Measurements from ENCODE around the gene FLNA. TPM values are rescaled to one million over a fixed set of nuclear protein-coding genes. Genes with fewer than 3 reads are reported as not detected.
A peak's percentile ranks its signal among the peaks of the same experiment; 100 is the strongest.

FLNA gene
- polyA plus RNA-seq, 1 donor from 2014 or later = 84.9 TPM

GRCh38 chrX:154375156-154375504 lies 696 bp upstream of the FLNA start:
- H3F3A ChIP-seq (ENCODE audit: insufficient read depth, low read length, poor library complexity, severe bottlenecking) = no peaks in the 10 kb centered on the region
- TF ChIP-seq MXI1 (conservative IDR thresholded peaks at IDR 0.05; ENCODE audit: poor library complexity, severe bottlenecking) (no peak), EZH2 (IDR thresholded peaks at IDR 0.05; ENCODE audit: borderline replicate concordance, insufficient read depth, low read length, poor library complexity, severe bottlenecking) (no peak), EP300 (conservative IDR thresholded peaks at IDR 0.05; ENCODE audit: poor library complexity, severe bottlenecking) (no peak), SMC3 (conservative IDR thresholded peaks at IDR 0.05; ENCODE audit: poor library complexity) (no peak), REST (IDR thresholded peaks at IDR 0.05; ENCODE audit: borderline replicate concordance) (no peak), TAF1 (IDR thresholded peaks at IDR 0.05; ENCODE audit: low read depth) (no peak)
- no peak overlapping the region for H3K27ac ChIP-seq (ENCODE audit: low read length)
- no peaks in the 10 kb centered on the region for H3K9me3 ChIP-seq (ENCODE audit: low read length)
- no peaks in the 10 kb centered on the region for H3K9me2 ChIP-seq (ENCODE audit: insufficient read depth, low read length)
- H4K20me1 ChIP-seq (ENCODE audit: insufficient read depth) = no peaks in the 10 kb centered on the region
- H3K79me2 ChIP-seq (replicated peaks; ENCODE audit: insufficient read depth, low read length) = peaks cover 8% of the 10 kb centered on the region
- H3K9ac ChIP-seq (ENCODE audit: low read length) = no peak overlapping the region
- no peak overlapping the region for H3K4me2 ChIP-seq (ENCODE audit: low read length)
- H3K27me3 ChIP-seq (ENCODE audit: insufficient read depth, low read depth, low read length) = no peaks in the 10 kb centered on the region
- H3K36me3 ChIP-seq (ENCODE audit: insufficient read depth, low read length) = no peaks in the 10 kb centered on the region
- no peak overlapping the region for H3K4me3 ChIP-seq (ENCODE audit: low read length)
- no peak overlapping the region for H2AFZ ChIP-seq (ENCODE audit: low read depth, low read length)

- no peaks in the 10 kb centered on the region for H3K9me2 ChIP-seq (ENCODE audit: insufficient read depth, low read length)
- H3K4me3 ChIP-seq (ENCODE audit: low read length) = peak overlapping the region; percentile 35
- peaks cover 17% of the 10 kb centered on the region for H3K79me2 ChIP-seq (replicated peaks; ENCODE audit: insufficient read depth, low read length)
- no peak overlapping the region for H3K4me2 ChIP-seq (ENCODE audit: low read length)
- peak overlapping the region; percentile 26 for H3K9ac ChIP-seq (ENCODE audit: low read length)
- H4K20me1 ChIP-seq (ENCODE audit: insufficient read depth) = no peaks in the 10 kb centered on the region
- no peak overlapping the region for H3K27ac ChIP-seq (ENCODE audit: low read length)
- H2AFZ ChIP-seq (ENCODE audit: low read depth, low read length) = no peak overlapping the region
- TF ChIP-seq MXI1 (conservative IDR thresholded peaks at IDR 0.05; ENCODE audit: poor library complexity, severe bottlenecking) (no peak), CTCF (IDR thresholded peaks at IDR 0.05; ENCODE audit: poor library complexity, severe bottlenecking) (peak; percentile 85), TAF1 (IDR thresholded peaks at IDR 0.05; ENCODE audit: low read depth) (no peak), RAD21 (conservative IDR thresholded peaks at IDR 0.05) (peak; percentile 63), SMC3 (conservative IDR thresholded peaks at IDR 0.05; ENCODE audit: poor library complexity) (peak; percentile 81), EZH2 (IDR thresholded peaks at IDR 0.05; ENCODE audit: borderline replicate concordance, insufficient read depth, low read length, poor library complexity, severe bottlenecking) (no peak)
- no peaks in the 10 kb centered on the region for H3F3A ChIP-seq (ENCODE audit: insufficient read depth, low read length, poor library complexity, severe bottlenecking)
- no peaks in the 10 kb centered on the region for H3K36me3 ChIP-seq (ENCODE audit: insufficient read depth, low read length)
- no peaks in the 10 kb centered on the region for H3K27me3 ChIP-seq (ENCODE audit: insufficient read depth, low read depth, low read length)
- H3K9me3 ChIP-seq (ENCODE audit: low read length) = no peaks in the 10 kb centered on the region
Observed at GRCh38 chrX:154373340-154374306, 811 bp downstream of the FLNA start.

All from neural cell (in vitro differentiated cells).